GM08714 (cell line): ENCODE results near the gene TEKT2.

Source experiments
- H3K4me3 ChIP-seq: fragments of 200-500 bp; sonication (Bioruptor generic); 2 replicates; pipeline ENCODE4 v1.5.1; 2014; ENCODE audit warnings: mild to moderate bottlenecking, low read length, inconsistent platforms
- ZNF274 ChIP-seq: IDR thresholded peaks from 2 replicates; pipeline ENCODE4 v1.6.1; 2012; ENCODE audit warnings: mild to moderate bottlenecking, low read depth, low read length

Gene TEKT2

DNA sequence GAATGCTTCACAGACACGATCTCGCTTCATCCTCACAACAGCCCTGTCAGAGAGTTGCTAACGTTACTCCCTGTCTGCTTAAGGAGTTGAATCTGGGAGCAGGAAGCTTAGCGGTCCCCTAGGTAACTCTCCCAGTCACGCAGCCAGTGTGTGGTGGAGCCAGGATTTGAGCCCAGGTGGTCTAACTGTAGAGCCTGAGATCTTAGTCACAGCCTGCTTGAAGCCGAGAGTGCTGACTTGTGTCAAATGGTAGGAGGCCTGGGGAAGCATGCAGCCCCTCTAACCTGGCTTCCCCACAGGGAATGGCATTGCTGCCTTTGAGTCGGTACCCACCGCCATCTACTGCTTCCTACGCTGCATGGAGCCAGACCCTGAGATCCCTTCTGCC is 8.9 kb downstream of the TEKT2 start:
- no peak overlapping the region for H3K4me3 ChIP-seq
- no peak for TF ChIP-seq ZNF274

DNA sequence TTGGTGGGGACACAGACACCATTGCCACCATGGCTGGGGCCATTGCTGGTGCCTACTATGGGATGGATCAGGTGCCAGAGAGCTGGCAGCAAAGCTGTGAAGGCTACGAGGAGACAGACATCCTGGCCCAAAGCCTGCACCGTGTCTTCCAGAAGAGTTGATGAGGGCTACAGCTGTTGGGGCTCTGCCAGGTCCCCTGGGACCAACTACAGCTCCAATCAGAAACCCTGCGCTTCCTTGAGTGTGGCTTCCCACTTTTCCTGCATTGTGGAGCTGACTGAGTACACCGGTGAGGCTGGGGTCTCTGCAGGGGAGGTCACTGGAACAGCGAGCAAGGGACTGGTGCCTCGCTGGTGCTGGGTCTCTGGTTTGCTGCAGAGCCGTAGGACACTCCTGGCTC is 9.3 kb downstream of the TEKT2 start:
- H3K4me3 ChIP-seq = no peak overlapping the region

DNA sequence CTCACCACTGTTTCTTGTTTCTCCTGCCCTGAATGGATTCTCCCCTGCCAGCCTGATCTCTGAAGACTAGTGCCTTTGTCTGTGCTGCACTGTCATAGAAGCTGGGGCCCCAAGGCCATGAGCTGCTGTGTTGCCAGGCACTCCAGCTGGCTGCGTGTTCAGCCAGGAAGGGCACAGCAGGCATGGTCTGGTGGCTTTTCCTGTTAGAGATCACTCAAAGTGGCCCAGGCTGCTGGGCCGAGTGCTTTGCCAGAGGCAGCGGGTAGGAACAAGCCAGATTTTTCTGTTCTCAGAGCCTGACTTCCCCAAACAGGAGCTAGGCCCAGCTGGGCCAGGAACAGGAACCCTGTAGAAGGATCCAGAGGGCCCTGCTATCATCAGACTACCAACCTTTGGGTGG is 10.0 kb downstream of the TEKT2 start:
- H3K4me3 ChIP-seq = no peak overlapping the region
- TF ChIP-seq ZNF274 = no peak

More for the DNA sequence above, 9.3 kb downstream of the TEKT2 start:
- TF ChIP-seq ZNF274 = no peak

DNA sequence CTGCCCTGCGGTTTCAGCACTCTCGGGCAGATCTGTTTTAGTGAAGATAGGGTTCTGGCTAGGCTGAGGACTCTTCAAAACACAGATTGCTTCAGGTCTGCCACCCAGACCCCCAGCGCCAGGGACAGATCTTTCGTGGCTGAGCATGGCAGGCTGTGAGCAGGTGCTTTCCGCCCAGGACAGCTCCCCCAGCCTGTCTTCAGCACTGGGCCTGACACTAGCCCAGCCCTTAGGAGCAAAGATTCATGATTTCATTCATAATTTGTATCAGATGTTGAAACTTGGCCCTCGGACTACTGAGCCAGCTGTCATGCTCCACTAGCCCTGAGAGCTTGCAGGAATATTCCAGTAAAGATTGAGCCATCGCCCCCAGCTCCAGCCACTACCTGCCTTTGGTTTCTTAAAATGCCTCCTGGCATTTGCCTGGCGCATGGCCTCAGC is 10.7 kb downstream of the TEKT2 start:
- no peak for TF ChIP-seq ZNF274
- H3K4me3 ChIP-seq = no peak overlapping the region

DNA sequence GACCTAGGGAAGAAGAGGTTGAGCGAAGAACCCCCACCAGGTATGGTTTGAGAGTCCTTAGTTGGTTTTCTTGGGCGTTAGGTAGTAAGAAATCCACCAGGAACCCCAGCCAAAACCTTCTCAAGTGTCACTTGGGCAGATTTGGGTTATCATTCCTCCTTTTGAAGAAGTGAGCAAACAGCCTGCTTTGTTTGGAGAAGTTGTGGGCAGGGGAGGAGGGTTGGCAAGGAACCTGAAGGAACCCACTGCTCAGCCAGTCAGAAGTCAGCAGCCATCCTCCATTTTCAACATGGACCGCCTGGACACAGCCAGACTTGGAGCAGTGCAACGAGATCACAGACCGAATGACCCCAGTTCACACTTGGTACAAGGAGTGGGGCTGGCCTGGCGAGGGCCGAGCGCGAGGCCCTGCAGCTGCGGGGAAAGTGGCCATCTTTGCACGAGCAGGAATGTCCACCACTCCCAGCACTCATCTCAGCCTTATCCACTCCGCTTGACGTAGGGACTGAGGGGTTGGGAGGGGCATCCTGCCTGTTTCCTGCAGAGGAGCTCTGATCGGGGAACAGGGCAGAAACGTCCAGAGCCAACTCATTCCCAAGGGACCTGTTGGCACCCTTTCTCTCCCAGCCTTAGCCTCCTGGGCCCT is 12.0 kb downstream of the TEKT2 start:
- no peak overlapping the region for H3K4me3 ChIP-seq
- TF ChIP-seq ZNF274 = no peak

DNA sequence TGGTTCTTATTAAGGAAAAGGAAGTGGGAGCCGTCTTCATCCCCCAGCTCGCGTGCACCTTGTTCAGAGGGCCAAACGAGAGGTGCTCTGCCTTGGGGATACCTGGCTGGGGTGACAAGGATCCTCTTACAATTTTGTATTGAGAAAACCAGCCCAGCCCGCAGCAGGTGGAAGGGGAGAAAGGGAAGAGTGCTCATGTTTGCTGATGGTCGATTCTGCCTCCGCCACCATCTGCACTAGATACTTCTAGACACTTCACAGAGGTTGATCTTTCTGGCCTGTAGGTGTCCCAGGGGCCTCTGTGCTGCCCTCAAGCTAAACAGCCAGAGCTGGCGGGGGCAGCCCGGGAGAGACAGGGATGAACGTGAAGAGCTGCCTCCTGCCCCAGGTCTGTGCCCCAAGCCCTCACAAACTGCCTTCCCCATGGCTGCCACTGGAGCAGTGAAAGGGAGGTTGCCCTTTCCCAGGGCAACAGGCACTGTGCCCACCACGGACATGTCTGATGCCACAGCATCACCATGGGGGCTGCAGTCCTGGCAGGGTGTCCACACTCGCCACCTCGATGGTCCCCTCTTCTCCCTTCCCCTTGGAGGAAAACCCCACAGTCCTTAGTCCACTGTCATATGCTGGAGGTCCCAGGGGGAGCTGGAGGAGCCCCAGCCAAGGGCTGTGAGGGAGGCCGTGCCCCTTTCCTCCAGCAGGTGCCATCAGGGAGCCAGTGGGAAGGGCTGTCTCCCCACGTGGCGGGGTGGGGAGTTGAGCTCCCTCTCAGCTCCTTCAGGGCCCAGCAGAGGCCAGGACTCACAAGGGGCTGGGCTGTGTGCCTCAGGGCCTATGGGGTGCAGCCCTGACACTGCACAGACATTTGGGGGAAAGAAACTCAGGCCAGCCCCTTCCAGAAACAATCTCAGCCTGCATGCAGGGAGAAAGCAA is 12.9 kb downstream of the TEKT2 start:
- no peak overlapping the region for H3K4me3 ChIP-seq
- no peak for TF ChIP-seq ZNF274

DNA sequence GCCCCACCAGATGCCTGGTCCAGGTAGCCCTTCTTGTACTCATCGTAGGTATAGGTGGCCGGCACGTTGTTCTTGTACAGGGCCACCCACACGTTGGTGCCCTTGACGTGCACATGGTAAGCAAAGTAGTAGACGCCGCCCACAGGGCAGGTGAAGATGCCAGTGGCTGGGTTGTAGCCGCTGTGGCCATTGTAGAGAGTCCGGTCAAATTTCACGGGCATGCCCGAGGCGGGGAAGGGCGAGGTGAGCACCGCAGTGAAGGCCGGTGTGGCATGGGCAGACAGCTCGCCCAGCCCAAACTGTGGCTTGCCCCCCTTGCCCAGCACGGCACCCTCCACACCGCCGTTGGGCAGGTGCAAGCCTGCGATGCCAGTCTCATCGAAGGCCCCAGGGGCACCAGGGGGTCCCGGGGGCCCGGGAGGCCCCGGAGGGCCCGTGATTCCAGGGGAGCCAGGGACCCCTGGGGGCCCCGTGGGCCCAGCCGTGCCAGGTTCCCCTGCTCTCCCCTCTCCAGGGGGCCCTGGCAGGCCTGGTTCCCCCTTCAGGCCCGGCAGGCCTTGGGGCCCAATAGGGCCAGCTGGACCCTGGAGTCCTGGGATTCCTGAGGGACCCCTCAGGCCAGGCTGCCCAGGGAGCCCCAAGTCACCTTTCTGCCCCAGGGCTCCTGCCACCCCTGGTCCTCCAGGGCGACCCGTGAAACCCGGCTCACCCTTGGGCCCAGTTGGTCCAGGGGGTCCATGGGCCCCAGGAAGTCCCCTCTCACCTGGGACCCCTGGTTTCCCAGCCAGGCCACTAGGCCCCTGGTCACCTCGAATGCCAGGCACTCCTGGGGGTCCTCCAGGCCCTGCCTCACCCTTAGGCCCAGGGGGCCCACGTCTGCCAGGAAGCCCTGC is 14.0 kb downstream of the TEKT2 start:
- TF ChIP-seq ZNF274 = no peak

DNA sequence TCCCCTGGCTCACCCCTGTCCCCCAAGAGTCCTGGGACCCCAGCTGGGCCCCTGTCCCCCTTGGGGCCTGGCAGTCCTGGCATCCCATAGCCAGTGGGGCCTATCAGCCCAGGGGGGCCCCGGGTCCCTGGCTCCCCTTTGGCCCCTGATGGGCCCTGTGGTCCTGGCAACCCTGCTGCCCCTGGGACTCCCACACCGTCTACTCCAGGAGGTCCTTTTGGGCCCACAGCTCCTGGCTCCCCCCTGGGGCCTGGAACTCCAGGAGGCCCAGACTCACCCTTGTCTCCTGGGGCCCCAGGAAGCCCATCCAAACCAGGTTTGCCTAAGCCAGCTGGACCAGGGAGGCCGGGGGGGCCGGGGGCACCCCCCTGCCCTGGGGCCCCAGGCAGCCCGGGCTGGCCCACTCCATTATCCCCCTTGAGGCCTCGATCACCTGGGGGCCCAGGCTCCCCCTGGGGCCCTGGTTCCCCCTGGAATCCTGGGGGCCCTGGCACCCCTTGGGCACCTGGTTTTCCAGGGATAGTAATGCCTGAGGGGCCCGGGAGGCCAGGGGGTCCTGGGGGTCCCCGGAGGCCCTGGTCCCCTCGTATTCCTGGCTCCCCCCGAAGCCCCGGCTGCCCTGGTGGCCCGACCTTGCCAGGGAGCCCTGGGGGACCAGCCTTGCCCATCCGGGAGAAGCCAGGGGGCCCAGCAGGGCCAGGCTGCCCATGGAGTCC is 14.9 kb downstream of the TEKT2 start:
- no peak for TF ChIP-seq ZNF274
- no peak overlapping the region for H3K4me3 ChIP-seq

More for the DNA sequence above, 14.0 kb downstream of the TEKT2 start:
- no peak overlapping the region for H3K4me3 ChIP-seq

DNA sequence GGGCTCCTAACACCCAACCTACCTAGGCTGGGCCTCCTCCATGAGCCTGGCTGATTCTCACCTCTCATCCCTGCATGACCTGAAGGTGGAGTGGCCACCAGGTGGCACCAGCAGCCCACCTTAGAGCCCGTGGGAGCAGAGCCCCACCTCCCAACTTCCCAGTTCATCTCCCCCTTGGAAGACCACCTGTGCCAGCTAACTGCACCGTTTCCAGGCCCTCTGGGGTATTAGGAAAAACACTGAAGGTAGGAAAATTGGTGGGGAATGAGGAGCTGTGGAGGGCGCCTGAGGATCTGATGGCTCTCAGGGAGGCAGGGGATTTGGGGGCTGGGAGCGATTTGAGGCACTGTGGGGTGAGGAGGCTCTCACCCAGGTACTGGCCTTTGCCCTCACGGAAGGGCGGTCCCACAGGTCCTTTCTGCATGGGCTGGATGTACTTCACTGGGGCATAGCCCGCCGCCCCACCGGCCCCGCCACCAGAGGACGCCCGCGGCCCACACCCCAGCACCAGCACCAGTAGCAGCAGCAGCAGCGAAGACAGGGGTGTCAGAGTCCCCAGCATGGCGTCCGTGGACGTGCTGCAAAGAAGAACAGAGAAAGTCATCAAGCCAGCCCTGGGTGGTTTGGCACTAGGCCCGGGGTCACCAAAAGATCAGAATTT is 15.9 kb downstream of the TEKT2 start:
- no peak for TF ChIP-seq ZNF274
- no peak overlapping the region for H3K4me3 ChIP-seq

DNA sequence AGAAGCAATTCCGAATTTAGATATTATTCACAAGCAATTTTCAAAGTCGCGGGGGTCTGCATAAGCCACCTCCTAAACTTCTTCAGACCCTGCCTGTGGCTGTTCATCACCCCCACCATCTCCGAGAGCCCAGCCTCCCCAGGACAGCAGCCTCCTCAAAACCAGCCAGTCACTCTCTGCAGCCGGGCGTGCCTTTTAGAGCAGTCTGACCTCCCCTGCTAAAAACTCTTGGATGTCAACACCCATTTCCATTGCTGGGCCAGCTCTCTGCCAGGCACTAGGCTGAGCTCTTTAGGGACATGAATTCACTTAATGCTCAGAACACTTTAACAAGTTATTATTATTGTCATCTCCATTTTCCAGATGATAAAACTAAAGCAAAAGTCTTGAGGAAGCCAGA is 16.5 kb downstream of the TEKT2 start:
- no peak overlapping the region for H3K4me3 ChIP-seq
- TF ChIP-seq ZNF274 = no peak

DNA sequence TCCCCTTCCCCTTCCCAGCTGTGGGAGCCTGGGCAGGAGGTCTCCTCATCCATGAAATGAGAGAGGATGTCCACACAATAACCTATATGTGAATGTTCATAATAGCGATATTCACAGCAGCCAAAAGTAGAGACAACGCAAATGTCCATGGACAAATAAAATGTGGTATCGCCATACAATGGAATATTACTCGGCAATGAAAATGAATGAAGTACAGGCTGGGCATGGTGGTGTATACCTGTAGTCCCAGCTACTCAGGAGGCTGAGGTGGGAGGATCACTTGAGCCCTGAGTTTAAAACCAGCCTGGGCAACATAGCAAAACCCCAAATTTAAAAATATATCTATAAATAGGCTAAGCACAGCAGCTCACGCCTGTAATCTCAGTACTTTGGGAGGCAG is 17.7 kb downstream of the TEKT2 start:
- H3K4me3 ChIP-seq = no peak overlapping the region
- no peak for TF ChIP-seq ZNF274

DNA sequence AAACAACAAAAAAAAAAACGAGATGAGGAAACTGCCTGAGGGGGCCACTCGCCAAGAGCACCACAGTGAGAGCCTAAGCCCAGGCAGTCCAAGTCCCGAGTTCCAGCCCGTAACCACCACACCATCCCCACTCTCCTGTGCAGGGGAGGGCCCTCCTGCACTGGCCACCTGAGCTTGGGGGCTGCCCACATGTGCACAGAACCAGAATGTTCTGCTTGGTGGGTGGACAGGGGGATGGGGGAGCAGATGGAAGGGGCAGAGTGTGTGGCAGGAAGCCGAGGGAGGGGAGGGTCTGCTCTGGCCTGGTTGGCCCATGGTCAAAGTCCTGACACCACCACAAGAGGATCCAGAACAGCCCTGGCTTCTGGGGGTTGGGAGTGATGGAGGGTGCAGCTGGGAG is 22.4 kb downstream of the TEKT2 start:
- no peak for TF ChIP-seq ZNF274
- H3K4me3 ChIP-seq = no peak overlapping the region

DNA sequence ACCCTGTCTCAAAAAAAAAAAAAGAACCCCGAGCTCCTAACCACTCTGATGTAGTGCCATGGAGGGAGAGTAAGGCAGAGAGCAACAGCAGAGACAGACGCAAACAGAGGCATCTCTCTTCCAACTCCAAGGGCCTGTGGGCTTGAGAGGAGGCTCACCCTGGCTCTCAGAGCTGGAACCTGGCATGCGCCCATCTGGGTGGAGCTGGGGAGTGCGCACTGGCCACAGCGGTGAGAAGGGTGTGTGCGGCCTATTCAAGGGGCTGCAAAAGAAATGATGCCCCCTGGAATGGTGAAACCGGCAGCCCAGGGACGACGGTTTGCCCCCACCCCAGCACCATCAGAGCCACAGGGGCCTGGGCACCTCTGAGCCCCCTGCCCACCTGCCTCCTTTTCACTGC is 23.5 kb downstream of the TEKT2 start:
- no peak for TF ChIP-seq ZNF274
- no peak overlapping the region for H3K4me3 ChIP-seq
